HG02885 (cell line): ENCODE results near the gene PAPSS2.

ENCODE experiments used
- ATAC-seq: cut with Tn5 transposase; IDR thresholded peaks from one replicate; pipeline ENCODE4 v1.9.1; 2021; ENCODE audit warnings: mild to moderate bottlenecking; ENCODE audit not compliant: unreplicated experiment, poor library complexity

Gene PAPSS2

GRCh38 chr10:87668324-87669074 is 8.8 kb downstream of the PAPSS2 start:
- no peak for ATAC-seq

DNA sequence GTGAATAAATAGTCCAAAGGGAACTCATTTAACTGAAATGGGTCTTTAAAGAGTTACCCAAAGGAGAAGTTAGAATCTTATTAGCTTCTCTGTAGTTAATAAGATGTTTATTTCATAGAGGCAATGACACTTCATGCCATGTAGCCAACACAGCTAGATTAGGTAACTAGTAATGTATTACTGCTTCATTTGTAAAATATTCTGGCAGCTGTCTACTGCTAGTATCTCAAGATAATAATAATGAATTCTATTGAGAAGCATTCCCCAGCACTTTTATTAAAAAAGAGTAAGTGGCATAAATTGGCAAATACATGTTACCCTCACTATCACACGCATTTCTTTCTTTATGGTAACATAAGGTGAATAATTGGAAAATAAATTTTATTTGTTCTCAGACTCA is 10.1 kb downstream of the PAPSS2 start:
- ATAC-seq, result no peak

DNA sequence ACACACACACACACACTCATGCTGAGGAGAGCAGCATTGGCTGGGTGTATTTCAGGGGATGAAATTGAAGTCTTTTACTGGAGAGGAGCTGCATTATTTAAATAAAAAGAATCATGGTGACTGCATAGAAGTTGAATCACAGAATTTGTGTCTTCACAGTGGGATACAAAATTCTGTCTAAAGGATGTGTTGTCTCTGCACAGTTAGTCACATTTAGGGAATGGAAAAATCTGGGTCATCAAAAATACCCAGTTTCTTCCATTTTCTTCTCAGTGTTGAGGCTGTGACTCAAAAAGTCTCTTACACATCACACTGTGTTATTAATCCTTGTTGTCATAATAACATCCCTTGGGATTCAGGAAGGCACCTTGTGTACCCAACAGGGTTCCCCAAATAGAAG is 10.9 kb downstream of the PAPSS2 start:
- ATAC-seq, result no peak

- no peak for ATAC-seq
Measured at GRCh38 chr10:87671139-87671815, 11.6 kb downstream of the PAPSS2 start.

- ATAC-seq, result no peak
Measured at GRCh38 chr10:87672551-87672950, 12.9 kb downstream of the PAPSS2 start.

GRCh38 chr10:87674943-87675342 is 15.3 kb downstream of the PAPSS2 start:
- ATAC-seq, result no peak

DNA sequence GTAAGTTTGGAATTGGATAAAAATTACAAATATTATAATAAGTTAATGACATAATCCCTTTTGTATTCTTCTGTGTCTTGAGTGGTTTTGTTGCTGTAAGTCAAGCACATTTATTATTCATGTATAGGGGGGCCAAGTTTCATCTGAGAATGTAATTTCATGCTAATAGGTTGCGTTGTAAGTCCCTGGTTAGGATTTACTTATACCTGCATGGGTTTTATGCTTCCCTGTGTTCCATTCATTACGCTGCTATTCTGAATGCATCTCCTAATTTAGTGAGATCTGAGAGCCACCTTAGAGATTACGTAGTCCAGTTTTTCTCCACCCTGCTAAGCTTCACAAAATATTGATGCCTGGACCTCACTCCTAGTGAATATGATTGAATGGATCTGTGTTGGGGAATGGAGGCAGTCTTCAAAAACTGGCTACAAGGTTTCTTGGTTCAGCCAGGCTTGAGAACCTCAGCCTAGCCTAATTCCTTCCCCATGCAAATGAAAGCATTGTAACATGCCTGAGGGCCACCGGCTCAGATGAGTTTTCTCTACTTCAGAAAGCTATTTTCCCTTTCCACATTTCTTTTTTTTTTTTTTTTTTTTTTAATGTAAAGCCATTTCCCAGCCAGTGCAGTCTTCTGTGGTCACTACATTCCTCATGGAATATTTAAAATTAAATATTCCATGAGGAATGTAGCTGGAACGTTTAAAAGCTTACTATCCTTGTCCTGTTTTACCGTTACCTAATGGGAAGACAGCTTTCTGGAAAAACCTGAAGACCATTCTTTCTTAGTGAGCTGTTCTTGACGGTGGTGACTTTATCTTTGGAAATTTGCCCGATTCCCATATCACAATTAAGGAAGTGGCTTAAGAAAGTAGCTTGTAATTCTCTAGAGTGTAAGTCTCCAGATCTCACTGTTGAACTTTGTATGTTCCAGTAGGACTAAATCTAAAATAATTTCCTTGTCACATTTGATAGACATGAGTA is 16.0 kb downstream of the PAPSS2 start:
- no peak for ATAC-seq

DNA sequence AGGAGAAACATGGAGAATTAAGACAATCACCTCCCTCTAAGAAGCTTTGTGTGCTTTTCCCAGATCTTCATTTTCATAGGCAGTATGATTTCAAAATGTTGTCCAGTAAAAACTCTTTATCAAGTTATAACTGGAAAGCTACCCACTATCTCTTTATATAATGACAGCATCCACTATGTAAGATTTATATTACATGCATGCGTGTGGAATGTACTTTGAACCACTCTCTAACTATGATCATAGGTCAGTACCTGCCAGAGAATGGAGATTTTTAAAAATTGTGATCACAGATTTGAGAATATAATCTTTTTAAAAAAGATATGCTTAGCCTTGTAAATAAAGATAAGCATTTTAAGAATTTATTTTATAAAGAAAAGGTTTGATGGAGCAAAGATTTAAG is 17.9 kb downstream of the PAPSS2 start:
- ATAC-seq, result no peak

DNA sequence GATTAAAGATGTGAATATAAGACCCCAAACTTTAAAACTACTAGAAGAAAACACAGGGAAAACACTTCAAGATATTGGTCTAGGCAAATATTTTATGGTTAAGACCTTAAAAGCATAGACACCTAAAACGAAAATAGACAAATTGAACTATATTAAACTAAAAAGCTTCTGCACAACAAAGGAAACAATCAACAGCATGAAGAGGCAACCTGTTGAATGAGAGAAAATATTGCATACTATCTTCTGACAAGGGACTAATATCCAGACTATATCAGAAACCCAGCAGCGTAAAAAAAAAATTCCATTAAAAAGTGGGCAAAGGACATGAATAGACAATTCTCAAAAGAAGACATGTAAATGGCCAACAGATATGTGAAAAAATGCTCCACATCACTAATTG is 18.6 kb downstream of the PAPSS2 start:
- no peak for ATAC-seq

DNA sequence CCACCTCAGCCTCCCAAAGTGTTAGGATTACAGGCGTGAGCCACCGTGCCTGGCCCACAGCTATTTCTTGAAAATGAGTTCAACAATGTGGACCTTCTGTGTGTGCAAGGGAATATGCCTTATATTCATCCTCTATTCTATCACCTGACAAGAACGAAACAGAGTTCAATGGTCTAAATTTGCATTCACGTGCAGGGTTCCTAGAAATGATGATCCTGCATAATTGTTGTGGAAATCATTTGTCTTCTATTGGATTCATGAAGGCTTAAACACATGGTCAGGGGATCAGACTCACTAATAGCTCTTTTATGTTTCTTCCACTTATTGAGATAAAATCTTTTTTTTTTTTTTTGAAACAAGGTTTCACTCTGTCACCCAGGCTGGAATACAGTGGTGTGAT is 23.7 kb downstream of the PAPSS2 start:
- no peak for ATAC-seq

DNA sequence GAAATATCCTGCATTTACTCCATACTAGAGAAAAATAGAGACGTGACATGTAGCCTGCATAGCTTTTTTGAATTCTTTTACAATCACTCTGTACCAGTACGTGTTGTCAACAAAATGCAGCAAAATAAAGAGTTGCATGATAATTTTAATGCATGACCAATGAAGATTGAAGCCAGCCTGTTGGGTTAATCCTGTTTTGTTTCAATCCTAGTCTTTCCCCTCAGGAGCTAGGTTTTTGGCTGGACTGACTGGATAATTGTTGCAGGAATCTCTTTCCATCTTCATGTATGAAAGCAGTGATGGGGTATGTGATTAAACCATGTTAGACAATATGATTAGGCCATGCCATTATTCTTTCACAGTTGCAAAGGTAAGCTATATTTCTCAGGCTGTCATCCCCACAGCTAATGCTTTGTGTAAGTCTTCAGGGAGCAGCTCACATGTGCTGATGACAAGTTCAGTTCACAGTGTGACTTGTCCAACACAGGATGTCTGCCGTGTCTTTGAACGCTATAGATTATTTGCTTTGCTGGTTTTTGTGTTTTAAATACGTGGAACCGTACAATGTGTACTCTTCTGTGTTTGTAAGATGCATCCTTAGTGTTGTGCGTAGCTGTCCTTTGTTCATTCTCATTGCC is 24.4 kb downstream of the PAPSS2 start:
- no peak for ATAC-seq

- no peak for ATAC-seq
Measured at GRCh38 chr10:87685832-87686574, 26.3 kb downstream of the PAPSS2 start.

DNA sequence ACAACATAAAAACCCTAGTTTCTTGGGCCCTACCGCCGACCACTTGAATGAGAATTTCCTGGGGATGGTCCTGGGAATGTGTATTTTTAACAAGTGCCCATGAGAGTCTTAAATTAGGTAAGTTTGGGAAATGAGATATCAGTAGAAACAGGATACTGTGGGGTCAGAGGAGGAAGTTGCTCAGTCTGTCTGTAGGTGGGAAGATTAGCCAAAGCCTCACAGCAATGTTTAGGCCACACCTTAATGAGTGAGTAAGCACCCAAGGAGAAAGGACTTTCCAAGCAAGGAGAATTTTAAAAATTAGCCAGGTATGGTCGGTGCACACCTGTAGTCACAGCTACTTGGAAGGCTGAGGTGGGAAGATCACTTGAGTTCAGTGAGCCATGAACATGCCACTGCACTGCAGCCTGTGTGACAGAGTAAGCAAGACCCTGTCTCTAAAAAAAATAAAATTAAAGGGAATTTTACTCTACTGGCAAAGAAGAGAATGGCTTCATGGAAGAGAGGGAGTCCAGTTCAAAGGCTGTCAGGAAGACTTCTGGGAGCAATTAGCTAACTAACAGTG is 31.9 kb downstream of the PAPSS2 start:
- ATAC-seq, result no peak

- ATAC-seq, result no peak
Measured at GRCh38 chr10:87692956-87693484, 33.3 kb downstream of the PAPSS2 start.

- no peak for ATAC-seq
Measured at GRCh38 chr10:87694011-87694794, 34.5 kb downstream of the PAPSS2 start.

DNA sequence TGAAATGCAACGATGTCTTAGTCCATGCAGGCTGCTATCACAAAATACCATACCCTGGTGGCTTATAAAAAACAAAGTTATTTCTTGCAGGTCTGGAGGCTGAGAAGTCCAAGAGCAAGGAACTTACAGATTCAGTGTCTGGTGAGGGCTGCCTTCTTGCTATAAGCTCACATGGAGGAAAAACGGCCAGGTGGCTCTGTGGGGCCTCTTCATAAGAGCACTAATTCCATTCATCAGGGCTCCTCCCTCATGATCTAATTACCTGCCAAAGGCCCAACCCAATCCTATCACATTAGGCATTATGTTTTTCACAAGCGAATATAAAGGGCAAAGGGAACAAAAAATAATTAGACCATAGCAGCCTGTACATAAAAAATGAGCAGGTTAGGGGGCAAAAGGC is 35.4 kb downstream of the PAPSS2 start:
- ATAC-seq, result no peak

- ATAC-seq, result no peak
Measured at GRCh38 chr10:87696922-87697745, 37.5 kb downstream of the PAPSS2 start.
